HG03442 (cell line): Measurements from ENCODE around the gene PTPRD.

Experiments
- ATAC-seq: cut with Tn5 transposase; IDR thresholded peaks from one replicate; pipeline ENCODE4 v1.9.1; 2021; ENCODE audit warnings: mild to moderate bottlenecking, moderate library complexity; ENCODE audit not compliant: unreplicated experiment

The PTPRD gene

DNA sequence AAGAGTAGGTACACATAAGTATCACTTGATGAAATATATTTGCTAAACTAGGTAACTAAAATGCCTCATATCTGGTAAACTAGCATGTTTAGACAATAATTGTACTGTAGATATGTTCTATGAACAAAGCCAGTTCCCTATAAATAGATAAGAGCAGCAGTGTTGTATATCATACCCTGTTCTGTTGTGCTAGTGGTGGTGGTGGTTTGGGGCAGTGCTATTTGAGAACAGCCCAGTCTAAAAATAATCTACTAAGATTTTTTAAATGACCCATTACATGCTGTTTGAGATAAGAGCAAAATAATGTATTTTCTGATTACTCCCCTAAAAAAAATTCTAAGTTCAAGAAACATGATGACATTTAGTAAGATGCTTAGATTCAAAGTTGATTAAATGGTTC lies 1984.0 kb downstream of the PTPRD start:
- ATAC-seq, result no peak

DNA sequence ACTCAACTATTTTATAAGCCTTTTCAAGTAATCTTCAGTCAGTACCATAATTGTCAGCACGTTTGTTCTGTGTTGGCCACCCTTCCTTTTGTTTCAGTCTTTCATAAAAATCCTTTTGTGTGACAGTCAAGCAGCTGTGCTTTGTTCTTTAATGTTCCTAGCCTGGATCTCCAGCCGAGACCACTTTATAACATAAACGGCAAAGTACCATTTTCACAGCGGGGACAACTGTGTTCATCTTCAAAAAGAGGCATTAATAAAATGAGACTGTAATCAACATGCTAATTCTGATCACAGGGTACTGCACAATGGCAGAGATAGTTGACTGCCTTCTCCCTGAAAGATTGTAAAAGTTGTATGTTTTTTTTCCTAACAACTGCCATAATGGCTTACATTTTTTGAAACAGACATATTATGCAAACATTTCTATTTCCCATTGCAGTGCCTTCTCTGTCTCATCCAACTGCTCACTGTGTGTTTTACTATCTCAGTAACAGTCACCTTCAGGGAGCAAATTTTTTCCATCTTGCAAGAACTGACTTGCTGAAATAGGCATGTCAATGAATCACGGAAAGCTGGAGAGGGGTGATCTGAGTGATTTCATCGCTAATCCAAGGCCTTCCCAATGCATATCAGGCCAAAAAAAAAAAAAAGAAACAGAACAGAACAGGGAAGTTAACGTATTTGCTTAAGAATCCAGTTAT lies 1984.7 kb downstream of the PTPRD start:
- no peak for ATAC-seq

DNA sequence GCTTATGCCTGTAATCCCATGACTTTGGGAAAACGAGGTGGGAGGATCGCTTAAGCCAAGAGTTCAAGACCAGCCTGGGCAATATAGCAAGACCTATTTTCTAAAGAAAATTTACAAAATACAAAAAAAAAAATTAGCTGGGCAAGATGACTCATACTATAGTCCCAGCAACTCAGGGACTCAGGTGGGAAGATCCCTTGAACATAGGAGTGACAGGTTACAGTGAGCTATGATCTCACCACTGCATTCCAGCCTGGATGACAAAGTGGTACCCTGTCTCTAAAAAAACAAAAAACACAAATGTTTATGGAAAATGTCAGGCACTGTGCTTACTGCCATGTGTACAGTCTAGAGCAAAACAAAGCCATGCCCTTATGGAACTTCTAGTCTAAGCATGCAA lies 1989.9 kb downstream of the PTPRD start:
- ATAC-seq, result no peak

DNA sequence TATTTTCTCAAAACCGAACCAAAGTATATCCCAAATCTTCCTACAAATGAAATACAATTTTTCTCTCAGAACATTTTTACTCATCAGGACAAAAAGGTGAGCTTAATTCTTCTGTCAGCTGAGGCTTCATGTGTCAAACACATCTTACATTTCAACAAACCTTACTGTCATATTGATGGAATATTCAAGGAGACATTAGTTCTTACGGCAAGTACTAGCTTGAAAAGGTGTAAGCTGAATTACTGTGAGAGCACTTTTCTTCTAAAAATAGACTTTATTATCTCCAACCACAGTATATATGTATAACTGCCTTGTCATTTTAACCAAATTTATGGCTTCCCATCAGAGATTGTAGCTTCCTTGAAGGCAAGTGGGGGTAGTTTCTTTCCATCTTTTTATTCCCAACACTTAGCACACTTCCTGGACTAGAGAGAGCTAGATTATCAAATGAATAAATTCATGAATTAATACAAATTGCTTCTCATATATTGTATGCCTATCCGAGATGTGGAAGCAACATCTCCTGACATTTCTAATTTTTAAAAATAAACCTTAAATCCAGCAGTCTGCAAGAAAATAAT lies 1990.5 kb downstream of the PTPRD start:
- ATAC-seq, result no peak

DNA sequence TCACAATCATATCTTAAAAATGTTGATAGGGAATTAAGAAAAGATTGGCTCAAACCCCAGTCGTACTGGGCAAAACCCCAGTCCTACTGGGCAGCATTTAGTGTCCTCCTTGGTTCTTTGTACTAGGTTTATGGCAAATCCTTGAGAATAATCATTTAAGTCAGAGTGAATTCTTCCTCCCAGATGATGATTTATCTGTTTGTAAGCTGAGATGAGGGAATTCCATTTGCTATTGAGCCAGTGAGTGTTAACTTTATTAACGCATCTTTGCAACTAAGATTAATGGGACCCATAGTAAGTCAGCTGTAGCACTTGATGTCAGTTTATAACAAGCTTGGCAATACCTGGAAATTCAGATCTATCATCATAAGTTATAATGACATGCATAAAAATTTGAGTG lies 1991.4 kb downstream of the PTPRD start:
- ATAC-seq, result no peak

DNA sequence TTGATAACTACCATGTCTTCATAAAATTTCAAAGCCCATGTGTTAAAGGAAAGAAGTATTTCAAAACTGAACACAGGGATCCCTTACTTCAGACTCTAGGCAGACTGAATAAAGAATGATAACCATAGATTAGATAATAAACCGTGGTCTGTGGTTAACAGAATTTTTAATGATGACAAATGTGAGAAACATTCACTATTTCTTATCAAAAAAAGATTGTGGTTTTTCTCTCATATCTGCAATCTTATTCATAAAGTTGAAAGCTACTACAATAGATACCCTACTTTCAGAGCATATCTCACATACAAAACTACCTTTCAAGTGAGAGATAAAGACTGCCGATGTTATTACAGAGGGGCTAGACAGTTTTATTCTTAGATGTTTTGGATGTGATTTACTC lies 1996.4 kb downstream of the PTPRD start:
- ATAC-seq, result no peak

DNA sequence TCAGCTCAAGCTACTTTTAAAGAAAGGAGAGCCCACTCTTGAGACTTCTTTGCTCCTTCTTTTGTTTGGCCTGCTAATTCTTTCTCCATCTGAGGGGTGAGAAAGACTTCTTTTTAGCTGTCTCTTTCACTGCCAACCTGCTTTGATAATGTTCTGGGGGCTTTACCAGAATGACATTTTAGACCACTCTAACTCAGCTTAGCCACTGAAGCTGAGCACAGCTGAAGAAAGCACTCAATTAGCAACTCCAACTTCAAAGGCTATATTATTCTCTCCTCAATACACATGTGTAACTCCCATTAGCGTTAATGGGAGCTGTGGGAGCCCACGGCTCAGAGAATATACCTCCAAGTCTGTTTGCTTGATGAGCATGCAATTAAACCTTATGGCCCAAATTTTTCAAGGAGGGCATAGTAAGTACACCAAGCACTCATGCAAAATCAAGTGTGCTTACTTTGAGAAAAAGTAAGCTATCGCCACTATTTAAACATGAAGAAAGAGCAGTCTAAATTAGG lies 1997.8 kb downstream of the PTPRD start:
- ATAC-seq, result no peak

DNA sequence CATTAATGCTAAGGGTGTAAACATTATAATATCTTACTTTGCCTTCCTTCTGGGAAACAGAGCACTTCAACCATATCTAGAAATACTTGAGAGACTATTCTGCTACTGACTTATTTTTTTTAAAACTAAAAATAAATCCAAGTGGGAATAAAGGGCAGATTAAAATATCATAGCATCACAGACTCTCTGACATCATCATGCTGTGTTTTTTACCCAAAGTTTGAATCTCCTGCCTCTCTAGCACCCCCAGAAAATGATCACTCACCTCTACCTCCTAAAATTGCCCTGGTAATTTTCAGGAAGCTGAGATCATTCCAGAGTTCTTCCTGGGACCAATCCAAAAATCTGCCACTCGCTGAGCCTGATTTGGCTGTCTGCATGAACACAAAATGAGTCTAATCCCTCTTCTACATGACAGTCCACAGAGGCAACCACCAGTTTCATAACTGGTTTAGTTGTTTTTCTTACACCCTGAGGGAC lies 1999.4 kb downstream of the PTPRD start:
- no peak for ATAC-seq

DNA sequence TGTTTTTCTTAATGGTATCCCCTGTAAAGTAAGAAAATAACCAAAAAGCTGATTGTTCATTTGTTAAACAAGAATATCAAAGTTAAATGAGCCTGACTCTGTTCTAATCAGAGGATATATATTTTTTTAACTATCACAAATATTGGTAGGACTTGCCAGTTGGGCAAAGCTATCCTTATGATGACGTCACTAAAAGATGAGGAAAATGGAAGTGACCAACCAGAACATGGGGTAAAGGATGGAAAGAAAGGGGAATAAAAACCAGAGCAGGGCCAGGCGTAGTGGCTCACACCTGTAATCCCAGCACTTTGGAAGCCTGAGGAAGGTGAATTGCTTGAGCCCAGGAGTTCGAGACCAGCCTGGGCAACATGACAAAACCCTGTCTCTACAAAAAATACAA lies 2001.6 kb downstream of the PTPRD start:
- ATAC-seq, result no peak

DNA sequence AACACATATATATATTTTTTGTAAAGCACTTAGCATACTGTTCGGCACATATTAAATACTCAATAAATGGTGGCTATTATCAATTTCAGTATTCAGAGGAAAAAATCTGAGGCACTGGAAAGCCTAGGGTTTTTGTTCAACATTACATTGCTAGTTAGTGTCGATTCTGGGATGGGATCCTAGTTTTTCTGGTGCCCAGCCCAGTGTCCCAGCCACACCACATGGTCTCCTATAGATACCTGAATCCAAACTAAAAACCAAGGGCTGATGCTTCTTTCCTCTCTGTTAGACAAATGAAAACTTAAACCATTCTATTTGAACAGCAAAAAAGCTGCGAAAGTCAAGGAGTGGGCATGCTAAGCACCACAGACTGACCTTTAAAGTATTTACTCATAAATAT lies 2002.5 kb downstream of the PTPRD start:
- ATAC-seq, result no peak

DNA sequence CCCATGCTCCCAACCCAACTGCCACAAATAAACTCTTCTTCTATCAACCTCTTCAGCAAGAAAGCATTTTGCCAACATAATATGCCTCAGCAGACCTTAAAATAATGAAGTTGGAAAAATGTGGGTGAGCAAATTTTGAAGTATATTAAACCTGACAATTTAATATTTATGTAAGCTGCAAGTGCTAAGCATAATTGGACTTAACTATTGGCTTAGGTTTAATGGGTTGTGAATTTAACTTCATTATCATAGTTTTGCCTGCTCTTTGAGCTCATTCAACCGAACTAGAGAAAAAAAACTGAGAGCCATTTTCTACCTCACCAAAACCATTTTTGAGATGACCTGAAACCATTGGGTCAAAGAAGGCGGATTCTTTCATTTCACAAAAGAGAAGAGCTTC lies 2007.7 kb downstream of the PTPRD start:
- no peak for ATAC-seq

DNA sequence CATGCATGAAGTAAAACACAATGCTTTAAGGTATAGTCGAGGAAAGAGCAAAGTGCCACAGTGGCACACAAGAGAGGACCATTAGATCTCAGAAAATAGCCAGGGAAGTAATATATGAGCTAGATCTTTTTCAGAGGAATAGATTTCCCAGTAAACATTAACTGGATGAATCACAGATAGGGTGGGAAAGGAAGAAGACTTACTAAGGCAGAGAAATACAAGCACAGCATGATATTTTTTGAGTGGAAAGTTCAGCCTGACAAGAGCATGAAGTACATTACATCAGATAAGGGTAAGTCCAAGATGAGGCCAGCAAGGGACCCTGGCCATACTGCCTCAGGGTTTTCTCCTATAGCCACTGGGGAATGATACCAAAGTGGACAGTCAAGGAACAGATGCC lies 2008.6 kb downstream of the PTPRD start:
- no peak for ATAC-seq

DNA sequence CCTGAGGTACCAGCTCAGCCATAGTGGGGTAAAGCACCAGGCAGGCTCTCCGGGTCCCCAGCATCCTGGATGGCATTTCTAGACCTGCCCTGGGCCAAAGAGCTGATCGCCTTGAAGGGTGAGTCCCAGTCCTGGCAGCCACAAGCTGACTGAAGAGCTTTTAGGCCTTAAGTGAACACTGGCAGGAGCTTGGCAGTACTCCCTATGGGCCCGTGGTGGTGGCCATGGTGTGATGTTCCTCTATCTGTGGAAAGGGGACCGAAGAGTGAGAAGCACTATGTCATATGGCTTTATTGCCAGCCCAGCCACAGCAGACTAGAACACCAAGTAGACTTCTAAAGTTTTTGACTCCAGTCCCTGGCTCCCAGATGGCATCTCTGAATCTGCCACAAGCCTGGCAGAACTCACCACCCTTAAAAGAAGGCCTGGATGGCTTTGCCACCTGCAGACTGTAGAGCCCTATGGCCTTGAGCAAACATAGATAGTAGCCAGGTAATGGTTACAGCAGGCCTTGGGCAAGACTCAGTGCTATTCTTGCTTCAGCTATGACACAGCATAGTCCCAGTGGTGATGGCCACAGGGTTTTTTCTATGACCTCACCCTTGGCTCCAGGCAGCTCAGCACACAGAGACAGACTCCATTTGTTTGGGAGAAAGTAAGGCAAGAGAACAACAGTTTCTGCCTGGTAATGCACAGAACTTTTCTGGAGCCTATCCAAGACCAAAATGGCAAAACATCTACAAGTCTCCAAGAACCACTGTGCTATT lies 2011.7 kb downstream of the PTPRD start:
- ATAC-seq, result no peak

DNA sequence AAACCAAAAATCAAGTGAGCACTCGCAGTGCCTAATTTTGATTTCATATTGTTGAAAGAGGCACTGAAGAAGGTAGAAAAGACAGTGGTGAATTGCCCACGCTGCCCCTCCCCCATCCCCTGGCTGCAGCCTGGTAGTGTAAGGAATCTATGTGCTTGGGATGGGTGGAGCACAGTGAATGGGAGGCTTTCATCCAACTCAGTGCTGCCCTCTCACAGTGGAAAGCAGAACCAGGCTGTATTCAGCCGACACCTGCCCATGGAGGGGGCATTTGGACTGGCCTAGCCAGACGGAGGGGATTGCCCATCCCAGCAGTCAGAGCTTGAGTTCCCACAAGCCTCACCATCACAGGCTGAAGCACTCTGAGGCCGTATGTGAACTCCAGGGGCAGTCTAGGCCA lies 2012.9 kb downstream of the PTPRD start:
- ATAC-seq, result no peak

DNA sequence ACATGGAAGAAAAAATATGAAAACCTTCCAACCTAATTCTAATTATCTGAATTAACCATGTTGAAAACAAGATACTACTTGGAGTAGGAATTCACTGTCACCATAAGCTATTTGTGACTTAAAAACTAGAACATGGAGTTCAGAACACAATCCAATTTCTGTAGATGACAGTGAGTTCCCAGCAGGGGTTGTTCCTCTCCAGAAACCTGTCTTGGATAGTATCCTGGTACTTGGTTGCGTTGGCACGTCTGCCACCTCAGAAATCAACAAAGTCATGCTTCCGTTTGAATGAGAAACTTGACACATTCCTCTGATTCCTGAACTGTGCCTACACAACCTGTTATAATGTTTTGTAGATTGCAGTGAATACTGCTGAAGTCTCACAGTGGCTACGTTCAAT lies 2023.3 kb downstream of the PTPRD start:
- ATAC-seq, result no peak

DNA sequence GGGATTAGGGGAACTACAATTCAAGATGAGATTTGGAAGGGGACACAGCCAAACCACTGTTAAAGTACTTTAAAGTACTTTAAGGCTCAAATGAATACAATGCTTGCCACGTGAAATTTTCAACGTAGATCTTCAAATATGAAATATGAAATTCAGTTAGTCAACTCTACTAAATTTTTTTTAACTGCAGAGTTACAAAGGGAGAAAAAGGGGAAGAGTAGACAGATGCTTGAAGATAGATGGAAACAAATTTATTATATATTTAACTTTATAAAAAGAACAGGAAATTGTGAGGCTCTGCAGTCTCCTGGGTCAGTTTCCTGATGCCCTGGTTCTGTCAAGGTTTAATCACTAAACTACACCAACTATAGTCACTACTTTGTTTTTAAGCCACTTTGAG lies 2027.8 kb downstream of the PTPRD start:
- no peak for ATAC-seq

DNA sequence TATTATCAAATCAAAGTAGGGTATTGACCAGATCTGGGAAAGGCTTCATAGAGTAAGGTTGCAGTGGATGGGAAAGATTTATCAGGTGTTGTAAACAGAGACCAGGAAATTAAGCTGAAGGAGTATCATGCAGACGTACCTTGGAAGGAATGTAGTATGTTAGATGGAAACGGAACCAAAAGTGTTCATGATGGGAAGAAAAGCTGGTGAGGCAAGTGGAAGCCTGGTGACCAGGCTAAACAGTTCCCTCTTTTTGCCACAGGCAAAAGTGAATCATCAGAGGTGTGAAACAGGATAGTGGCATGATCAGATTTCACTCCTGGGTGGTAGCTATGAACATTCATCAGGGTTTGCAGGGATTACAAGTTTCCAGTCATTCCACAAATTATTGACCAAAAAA lies 2033.1 kb downstream of the PTPRD start:
- no peak for ATAC-seq

DNA sequence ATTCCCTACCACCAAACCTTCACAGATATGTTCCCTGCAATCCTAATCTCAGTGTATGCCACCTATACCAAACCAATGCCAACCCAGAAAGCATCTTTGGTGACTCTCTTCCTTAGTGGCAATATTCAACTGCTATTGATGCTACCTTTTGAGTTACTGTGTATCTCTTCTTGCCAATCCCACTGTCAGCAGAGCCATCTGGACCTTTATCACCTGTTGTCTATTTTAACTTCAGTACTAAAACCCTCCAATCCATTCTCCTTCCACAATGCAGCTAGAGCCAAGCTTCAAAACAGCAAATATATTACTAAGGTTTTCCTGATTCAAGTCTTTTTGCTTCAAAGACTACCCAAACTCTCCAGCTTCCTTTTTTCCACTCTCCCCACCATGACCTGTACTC lies 2036.1 kb downstream of the PTPRD start:
- no peak for ATAC-seq

DNA sequence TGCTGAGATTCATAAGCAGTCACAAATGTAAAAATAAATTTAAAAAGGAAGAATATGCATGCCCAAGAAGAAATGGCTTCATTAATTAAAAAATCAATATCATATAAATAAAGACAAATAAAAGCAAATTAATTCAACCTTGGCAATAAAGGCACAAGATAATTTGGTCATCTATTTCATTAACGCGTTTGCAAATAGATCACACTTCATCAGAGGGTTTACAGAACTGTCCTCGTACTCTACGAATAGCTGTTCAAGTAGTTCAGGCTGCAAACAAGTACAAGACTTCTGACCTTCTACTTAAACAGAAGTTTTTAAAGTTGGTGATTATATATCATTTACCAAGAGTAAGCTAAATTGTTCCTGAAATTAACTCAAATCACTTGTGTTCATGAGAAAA lies 2038.0 kb downstream of the PTPRD start:
- ATAC-seq, result no peak

DNA sequence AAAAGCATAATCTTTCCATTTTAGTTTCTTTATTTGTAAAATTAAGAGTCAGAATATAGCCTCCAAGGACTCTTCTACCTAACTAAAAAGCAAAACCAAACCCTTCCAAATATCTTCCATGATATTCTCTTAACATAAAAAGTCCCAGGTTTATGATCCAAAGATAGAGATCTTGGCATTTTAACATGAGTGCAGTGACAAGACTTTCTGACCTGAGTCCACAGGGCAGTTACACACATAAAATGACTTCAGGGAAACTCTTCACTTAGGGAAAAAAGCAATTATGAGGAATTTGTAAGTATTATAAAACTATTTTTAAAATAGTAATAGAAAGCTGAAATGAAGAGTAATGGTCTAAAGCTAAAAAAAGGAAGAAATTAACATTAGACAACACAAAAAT lies 2040.6 kb downstream of the PTPRD start:
- no peak for ATAC-seq

DNA sequence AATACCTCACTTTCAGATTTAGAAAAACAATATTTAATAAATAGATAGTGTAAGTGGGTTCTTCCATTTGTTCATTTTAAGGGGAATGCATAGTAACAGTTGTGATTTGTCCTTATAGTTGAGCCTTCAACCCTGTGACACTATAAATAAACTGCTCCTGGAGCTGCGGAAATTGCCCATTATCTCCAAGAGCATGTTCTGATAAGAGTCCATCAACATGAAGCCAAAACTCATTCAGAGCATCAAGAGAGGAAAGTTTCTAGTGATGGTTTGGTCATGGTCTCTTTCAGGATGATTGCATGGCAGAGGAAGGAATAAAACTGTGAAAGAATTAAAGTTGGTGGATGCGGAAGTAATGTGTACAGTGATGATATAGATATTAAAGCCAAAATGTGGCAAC lies 2041.2 kb downstream of the PTPRD start:
- ATAC-seq, result no peak

DNA sequence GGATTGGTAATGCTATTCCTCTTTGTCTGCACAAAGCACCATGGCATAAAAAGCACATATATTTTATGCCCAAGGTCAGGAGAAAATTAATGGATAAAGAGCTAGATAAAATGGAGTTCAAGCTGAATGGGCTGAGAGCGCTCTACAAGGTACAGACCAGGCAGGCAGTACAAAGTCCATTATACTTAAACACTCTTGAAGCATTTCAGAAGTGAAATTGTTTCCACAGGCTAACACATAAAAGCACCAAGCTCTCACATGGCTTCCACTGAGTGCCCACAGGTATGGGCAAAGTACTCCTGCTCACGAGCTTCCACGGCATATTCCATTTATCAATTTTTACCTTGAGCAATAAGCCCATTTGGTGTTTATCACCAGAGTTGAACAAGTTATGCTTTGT lies 2042.0 kb downstream of the PTPRD start:
- ATAC-seq, result no peak
